NCI-H460 (cell line): Measurements from ENCODE around the gene PLAAT5. TPM values are rescaled to one million over a fixed set of nuclear protein-coding genes. Genes with fewer than 3 reads are reported as not detected.

Experiments used
- DNase-seq: peaks from one replicate; pipeline ENCODE4 v3.0.0-alpha.2; 2016; ENCODE audit warnings: low read depth; ENCODE audit errors: extremely low read depth
- total RNA-seq: library from RNA; depleted of rRNA; stranded (reverse); fragments of >200 nt; shearing (Covaris generic); gene quantifications from 2 replicates; pipeline ENCODE4 v1.2.3, GENCODE V29; 2014

PLAAT5 gene
- total RNA-seq, 1 experiment from 2014 or later, result not detected

DNA sequence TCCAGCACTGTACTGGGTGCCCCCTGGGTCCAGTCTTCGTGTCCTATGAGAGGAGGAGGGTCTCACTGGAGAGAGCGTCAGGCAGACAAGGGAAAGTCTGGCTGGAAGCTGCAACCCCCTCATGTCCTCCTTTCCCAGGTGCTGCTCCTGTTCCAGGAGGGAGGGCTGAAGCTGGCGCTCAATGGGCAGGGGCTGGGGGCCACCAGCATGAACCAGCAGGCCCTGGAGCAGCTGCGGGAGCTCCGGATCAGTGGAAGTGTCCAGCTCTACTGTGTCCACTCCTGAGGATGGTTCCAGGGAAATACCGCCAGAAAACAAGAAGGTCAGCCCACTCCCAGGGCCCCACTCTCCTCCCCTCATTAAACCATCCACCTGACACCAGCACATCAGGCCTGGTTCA is 25.1 kb upstream of the PLAAT5 start:
- no peak for DNase-seq

DNA sequence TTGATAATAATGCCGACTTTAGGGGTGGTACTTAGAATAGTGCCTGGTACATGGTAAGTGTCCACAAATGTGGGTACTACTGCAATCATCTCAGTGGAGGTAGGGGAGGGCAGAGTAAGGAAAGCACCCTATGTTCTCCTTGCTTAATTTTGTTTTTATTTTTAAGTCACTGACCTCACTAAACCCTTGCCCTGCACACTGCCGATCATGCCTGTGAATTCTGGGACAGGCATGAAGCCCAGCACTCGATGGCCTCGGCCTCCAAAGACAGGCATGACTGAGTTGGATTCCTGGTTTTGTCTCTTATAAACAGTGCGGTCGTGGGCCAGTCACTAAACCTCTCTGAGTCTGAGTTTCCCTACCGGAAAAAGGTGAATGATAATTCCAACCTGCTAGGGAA is 21.8 kb upstream of the PLAAT5 start:
- DNase-seq, result no peak

DNA sequence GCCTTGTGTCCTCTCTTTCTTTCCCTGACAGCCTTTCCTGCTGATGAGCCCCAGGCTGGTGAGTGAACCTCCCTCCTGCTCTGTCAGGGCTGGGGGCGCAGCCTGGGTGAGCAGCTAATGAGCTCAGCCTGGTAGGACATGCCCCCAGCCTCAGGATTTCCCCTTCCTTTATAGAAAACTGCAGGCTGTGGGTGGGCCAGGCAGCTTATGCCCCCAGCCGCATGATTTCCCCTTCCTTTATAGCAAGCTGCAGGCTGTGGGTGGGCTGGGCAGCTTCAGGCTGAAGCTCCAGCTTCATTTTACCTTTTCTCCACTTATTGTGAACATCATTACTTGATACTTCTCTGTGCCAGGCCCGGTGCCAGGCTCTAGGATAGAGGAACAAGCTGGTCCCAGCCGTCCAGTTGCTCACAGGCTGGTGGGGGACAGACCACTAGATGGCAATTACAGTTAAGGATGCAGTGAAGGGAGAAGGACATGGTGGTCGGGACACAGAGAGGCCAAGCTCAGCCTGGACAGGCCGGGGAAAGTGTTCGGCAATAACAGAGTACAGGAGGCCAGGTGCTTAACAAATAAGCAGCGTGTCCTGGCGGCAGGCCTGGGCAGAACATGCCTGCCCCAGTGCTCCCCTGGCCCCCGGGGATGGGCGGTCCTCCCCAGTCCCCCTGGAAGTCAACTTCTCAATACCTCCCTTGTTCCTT is 20.2 kb upstream of the PLAAT5 start:
- DNase-seq, result no peak

DNA sequence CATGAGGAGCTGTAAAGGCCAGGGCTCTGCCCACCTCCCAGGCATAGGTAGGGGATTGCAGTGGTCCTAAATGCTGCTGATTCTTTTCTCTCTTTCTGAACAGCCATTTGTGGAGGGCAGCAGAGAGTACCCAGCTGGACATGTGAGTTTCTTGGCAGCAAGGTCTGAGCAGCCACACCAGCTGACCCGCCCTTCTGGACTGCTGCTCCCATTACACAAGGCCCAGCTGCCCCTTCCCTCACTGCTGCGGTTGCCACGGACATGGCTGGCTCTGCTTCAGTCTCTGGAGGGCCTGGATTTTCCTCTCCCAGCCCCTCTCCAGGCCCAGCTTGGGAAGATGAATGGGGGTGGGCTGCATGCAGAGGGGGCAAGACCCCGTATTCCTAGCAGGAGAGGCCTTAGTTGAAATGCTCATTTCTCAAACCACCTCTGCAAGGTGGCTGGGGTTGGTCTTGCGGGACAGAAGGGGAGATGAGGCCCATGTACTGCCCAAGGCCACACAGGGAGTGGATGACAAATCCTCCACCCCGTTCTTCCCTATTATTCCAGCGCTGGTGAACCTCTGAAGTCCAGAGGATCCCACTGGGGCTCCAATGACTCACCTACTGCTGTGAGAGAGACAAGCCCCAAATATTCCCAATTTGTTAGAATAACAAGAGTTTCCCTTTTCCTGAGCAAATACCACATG is 19.5 kb upstream of the PLAAT5 start:
- no peak for DNase-seq

DNA sequence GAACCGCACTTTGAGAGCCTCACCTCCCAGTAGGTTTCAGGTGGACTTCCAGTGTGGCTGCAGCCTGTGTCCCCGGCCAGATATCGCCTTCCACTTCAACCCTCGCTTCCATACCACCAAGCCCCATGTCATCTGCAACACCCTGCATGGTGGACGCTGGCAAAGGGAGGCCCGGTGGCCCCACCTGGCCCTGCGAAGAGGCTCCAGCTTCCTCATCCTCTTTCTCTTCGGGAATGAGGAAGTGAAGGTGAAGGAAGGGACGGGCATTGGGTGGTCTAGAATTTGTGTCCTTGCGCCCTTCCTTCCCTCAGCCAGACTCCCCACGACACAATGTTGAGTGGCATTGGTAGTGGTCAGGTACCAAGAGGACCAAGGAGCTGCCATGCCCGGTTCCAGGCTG is 17.8 kb upstream of the PLAAT5 start:
- DNase-seq, result no peak

DNA sequence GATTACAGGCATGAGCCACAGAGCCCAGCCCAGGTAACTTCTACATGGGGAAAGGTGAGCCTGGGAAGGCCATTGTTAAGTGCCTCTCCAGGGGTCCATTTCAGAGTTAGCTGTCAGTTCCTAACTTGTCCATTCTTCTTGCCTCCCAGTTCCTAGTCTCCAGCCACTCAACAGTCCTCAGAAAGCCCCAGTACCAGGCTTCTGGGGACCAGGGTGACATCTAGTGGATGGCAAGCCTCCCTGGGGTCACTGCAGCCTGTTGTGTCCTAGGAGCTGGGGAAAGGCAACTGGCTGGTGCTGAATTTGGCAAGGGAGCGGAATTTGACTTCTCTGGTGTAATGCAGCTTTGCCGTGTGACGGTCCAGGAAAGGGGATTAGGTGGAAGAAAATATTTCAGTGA is 17.0 kb upstream of the PLAAT5 start:
- peak; percentile 33 for DNase-seq

DNA sequence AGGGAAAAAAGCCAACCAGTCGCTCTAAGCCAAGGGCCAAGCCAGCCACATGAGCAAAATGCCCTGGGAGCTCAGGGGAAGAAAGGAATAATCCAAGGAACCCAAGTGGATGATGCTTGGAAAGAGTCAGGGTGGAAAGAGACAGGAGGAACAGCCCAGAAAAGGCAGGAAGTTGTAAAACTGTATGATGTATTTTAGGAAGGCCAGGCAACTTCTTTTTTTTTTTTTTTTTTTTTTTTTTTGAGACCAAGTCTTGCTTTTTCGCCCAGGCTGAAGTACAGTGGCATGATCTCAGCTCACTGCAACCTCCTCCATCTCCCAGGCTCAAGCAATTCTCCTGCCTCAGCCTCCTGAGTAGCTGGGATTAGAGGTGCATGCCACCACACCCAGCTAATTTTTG is 16.5 kb upstream of the PLAAT5 start:
- no peak for DNase-seq

DNA sequence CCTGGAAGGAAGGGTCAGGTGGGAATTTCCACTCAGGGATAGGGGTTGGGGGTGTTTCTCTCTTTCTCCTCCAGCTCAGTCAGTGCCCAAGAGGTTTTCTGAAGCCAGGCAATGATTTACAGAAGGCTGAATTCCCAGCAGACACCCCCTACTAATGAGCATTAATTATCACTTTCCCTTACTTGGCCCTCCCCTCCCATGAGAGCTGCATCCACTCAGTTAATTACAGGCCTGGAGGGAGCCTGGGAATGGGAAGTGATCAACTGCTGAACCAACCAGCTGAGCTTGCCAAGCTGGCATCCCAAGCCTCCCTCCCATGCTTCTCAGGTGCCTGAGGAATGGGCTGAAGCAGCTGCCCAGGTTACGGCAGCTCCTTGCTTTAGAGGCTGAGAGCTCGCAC is 15.9 kb upstream of the PLAAT5 start:
- no peak for DNase-seq

DNA sequence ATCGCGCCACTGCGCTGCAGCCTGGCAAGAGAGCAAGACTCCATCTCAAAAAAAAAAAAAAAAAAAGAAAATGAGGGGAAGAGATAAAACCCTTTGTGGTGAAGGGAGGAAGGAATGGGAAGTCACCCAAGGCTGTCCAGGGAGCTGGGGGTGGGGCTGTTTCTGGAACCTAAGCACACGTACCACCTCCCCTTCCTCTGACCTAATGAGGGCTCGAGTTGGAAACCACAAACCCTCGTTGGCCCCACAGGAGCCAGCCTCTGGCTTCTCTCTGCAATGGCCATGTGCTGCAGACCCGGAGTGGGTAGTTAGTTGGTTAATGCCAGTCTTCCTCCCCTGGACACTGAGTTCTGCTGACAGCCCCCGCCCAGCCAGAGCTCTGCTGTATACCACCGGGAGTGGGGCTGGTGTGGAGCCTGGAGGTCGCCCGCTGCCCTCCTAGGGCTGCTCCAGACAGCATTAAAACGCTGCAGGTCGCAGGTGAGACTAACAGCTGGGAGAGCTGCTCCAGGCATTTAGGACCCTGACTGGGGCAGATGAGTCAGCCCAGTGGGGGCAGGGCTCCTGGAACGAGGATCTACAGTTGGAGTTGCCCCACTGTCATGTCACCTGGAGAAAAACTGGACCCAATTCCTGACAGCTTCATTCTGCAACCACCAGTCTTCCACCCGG is 15.0 kb upstream of the PLAAT5 start, which contains the start of gene LGALS12:
LGALS12 (plus strand) TSS at position 228 of the 672 bp plus-strand sequence; CDS start at position 603, 375 bp downstream.
- no peak for DNase-seq

DNA sequence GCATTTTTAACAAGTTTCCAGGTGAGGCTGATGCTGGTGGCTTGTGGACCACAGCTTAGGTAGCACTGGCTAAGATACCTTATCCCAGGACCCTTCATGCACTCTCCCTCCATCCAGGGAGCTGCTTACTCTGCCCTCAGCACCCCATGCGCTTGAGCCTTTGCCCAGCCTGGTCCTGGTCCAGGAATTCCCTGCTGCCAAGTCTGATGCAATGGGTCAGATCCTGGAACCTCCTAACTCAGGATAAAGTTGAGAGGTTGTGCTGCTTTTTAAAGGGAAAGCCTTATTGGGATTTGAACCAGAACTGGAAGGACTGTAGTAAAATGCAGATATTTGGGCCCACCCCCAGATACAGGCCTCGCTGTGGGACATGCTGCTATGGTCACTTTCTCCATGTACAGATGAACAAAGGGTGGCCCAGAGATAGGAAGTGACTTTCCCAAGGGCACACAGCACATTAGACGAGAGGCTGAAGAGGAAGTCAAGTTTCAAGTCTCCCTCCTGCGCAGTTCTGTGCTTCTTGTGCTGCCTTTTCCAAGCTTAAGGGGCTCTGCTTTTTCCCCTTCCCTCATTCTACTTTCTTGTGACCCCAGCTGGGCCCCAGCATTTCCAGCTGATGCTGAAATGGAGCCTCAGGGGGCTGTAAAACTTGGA is 14.1 kb upstream of the PLAAT5 start:
- DNase-seq, result no peak

DNA sequence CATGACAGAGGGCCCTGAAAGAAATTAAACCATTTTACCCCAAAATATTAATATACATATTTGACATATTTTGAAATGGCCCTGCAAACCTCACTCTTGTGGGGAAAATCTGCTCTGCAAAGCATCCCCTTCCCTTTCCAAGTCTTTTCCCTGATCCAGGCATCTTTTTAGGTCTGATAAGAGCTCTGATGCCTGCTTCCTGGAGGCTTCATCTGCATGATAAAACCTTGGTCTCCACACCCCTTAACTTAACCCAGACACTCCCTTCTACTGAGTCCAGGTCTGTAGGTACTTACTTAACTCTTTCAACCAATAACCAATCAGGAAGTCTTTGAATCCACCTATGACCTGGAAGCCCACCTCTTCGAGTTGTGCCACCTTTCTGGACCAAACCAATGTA is 13.1 kb upstream of the PLAAT5 start:
- DNase-seq, result no peak

DNA sequence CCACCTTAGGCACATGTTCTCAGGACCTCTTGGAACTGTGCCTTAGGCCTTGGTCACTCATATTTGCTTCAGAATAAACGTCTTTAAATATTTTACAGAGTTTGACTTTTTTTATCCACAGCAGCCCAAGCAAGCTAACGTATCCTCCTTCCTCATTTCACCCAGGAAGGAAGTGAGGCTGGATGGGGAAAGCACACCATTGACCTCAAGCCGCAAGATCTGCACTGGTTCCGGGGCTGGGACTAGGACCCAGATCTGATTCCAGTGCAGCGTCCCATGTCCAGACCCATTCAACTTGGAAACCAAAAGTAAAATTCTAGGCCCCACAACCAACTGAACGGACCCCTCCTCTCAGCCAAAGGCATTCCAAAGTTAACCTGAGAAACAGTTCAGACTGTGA is 12.5 kb upstream of the PLAAT5 start:
- DNase-seq, result no peak

DNA sequence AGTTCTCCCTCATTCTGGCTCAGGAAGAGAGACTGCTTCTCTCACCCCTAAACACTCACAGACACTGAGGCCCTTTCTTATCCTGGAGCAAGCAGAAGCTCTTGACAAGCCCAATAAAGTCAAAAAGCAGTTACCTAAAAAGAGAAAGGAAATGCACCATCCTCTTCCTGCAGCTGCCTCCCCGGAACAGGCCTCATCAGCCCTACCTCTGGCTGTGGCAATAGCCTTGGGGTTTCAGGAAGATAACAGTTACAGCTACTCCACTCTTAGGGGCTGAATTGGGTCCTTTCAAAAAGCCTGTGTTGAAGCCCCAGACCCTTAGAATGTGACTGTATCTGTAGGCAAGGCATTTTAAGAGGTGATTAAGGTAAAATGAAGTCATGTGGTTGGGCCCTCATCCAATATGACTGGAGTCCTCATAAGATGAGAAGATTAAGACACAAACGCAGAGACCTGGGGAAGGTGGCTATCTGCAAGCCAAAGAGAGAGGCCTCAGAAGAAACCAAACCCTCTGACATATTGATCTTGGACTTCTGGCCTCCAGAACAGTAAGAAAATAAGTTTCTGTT is 11.4 kb upstream of the PLAAT5 start:
- no peak for DNase-seq

DNA sequence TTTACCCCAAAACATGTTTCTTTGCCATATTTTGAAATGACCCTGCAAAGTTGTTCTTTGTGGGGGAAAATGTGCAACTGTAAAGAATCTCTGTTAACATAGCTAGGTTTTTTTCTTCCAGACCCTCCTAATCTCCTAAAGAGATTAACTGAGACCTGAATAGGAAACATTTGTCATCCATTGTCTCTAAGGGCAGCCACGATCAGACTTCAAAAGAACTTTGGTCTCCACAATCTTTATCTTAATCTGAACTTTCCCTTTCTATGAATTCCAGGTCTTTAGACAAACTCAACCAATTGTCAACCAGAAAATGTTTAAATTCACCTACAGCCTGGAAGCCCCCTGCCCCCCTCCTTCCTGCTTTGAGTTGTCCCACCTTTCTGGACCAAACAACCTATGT is 10.3 kb upstream of the PLAAT5 start:
- DNase-seq, result no peak

DNA sequence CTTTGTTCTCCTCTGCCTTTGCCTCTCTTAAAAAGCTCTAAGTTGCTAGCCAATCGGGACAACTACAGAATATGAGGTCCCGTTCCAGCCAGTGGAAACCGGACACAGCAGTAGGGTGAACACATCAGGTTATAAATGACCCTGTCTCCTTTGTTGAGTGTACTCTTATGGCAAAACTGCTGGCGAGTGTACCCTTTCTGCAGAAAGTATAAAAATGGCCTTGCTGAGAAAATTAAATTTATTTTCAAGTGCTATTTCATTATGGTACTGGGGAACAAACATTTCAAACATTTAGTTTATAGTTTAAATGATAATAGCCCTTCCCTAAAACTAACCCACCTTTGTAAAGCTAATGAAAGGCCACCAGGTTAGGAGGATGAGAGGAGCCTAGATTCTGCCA is 8.9 kb upstream of the PLAAT5 start:
- no peak for DNase-seq

DNA sequence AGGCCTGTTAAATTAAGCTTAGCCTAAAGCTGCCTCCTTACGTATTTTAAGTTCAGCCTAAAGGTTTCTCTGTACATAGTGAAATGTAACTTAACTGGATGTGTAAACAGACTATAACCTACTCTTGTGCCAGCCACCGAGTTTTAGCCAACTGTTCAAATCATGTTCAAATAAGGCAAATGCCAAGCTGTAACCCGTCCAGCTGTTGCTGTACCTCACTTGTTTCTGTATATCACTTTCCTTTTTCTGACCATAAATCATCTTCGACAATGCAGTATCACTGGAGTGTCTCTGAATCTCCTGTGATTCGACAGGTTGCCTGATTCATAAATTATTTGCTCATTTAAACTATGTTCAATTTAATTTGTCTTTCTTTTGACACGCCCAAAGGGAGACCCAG is 4.0 kb upstream of the PLAAT5 start:
- DNase-seq, result no peak

DNA sequence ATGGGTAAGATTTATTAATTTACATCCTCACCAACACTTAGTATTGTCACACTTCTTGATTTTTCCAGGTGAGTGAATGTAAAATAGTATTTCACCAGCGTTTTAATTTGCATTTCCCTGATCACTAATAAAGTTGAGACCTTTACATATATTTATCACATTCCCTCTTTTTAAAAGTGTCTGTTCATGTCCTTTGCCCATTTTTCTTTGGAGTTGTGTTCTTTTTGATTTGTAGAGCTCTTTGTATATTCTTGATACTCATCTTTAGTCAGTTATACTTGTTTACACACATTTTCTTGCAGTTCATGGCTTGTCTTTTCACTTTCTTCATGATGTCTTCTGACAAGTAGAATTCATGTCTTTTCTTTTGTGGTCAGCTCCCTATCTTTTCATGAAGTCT is 2.2 kb upstream of the PLAAT5 start:
- no peak for DNase-seq

DNA sequence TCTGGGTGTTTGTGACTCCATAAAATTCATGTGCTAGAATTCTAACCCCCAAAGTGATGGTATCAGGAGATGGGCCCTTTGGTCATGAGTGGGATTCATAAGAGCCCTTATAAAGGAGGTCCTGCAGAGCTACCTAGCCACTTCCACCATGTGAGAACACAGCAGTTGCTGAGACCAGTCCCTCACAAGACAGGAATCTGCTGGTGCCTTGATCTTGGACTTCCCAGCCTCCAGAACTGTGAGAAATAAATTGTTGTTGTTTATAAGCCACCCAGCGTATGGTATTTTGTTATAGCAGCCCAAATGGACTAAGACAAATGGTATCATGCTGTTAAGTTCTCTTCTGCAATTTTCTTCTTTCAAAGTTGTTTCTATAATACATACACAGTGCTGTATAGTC is 1.5 kb upstream of the PLAAT5 start:
- DNase-seq, result no peak

DNA sequence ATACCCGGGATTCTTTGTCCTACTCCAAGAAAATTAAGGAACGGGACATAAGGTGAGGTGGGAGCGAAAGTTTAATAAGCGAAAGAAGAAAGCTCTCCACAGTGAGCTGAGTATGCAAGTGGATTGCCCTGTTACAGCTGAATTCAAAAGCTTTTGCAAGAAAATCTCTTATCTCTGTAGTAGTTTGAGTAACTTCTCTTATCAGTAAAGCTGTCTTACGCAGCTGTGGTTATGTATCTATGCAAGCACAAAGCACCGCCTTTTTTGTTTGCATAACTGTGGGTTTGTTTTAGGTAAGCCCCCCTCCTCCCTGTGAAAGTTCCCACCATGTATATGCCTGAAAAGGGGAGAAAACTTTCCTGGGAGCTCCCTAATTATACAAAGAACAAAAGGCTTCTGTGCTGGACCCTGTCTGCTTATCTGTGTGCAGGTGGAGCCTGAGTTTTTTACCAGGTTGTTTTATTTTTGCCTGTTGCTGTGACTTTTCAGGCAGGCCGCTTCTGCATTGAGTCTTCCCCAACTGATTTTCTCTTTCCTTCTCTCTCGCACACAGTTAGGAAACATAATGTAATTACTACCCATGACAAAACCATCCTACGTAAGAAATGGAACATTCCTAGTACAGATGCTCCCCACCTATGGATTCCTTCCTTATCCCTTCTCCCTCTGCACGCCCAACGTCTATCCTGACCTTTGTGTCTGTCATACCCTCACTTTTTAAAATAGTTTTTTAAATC is 837 bp upstream of the PLAAT5 start:
- DNase-seq, result no peak

DNA sequence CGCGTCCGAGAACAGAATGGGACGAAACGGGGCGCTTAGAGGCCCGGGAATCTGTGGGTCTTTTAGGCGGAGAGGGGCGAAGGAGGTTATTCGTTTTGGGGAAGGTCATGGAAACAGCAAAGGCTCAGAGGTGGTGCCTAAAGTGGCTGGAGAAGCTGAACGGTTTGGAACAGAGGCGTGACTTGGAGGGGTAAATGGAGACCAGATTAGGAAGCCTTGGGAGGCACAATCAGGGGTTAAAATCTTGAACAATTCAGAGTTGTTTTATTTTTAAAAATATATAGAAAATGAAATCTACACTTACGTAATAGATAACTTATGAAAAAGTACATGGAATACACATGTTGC is 247 bp upstream of the PLAAT5 start:
- no peak for DNase-seq

DNA sequence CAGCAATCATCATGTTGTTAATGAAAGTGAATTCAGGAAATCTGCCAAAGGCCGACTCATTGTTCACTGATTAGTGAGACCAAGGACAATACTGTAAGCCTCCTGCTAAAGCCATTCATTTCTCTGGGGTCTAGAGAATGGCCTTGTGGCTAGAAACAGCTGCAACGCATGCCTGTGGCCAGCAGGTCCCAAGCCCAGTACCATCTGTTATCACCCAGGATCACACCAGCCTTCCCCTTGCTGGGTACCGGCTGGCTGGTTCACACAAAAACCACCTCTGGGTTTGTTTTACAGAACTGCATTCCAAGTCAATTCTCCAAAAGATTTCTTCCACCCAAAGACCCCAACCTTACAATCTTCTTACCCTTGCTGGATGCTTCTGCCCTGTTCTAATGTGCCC is 1.1 kb downstream of the PLAAT5 start:
- no peak for DNase-seq
